Spinal cord (tissue), 10 donors: ENCODE results near the gene TRIM34. TPM values are rescaled to one million over a fixed set of nuclear protein-coding genes. Genes with fewer than 3 reads are reported as not detected.
"Not testable (repeated sequence)": the region's sequence is repeated elsewhere in the genome, so short reads cannot be mapped to it uniquely, and the experiment has no call there.

Experiments
- DNase-seq, 6 donors: peaks; one replicate each; pipeline versions ENCODE4 v3.0.0 to v3.0.0-alpha.2; 2013 to 2015; ENCODE audit warnings: low spot score in 6 of 6, low read depth in 4 of 6
- H3K27ac ChIP-seq: one replicate; pipeline ENCODE4 v1.5.1; 2013; ENCODE audit warnings: low read depth, low read length, control low read depth
- H3K27me3 ChIP-seq: one replicate; pipeline ENCODE4 v1.6.1; 2013; ENCODE audit warnings: low read length; ENCODE audit not compliant: control insufficient read depth, insufficient read depth
- H3K36me3 ChIP-seq: one replicate; pipeline ENCODE4 v1.6.1; 2013; ENCODE audit warnings: low read length; ENCODE audit not compliant: control insufficient read depth, insufficient read depth
- H3K4me1 ChIP-seq: one replicate; pipeline ENCODE4 v1.6.1; 2013; ENCODE audit warnings: low read length; ENCODE audit not compliant: control insufficient read depth, insufficient read depth
- H3K4me3 ChIP-seq: one replicate; pipeline ENCODE4 v1.5.1; 2013; ENCODE audit warnings: low read depth, low read length, control low read depth
- H3K9me3 ChIP-seq: one replicate; pipeline ENCODE4 v1.6.1; 2013; ENCODE audit warnings: low read length; ENCODE audit not compliant: control insufficient read depth, insufficient read depth
- WGBS: methylation state at CpG from one replicate; pipeline ENCODE4 v1.1.5; 2013; ENCODE audit warnings: missing lambda C conversion rate; ENCODE audit not compliant: insufficient coverage; 5-methylcytosine and 5-hydroxymethylcytosine counted together
- polyA plus RNA-seq, 2 donors: library from polyadenylated mRNA; unstranded; fragments of 120-200 nt; gene quantifications; one replicate each; pipeline ENCODE4 v1.2.1, GENCODE V29; 2013; ENCODE audit not compliant: insufficient read length in 2 of 2
- total RNA-seq, 2 donors: library from RNA; depleted of rRNA in 1 of 2; stranded (reverse); fragments of 120-200 nt in 1 of 2; fragments of >200 nt in 1 of 2; gene quantifications; one replicate each; pipeline versions ENCODE4 v1.2.3 to v1.2.4, GENCODE V29; 2013 to 2014
- donor health status: healthy.

The TRIM34 gene
- total and polyA plus RNA-seq, 4 donors = 3.5 to 15.1 (median 5.5) TPM

- no peak overlapping the region for H3K4me3 ChIP-seq
- peaks cover 2% of the 10 kb centered on the region for H3K36me3 ChIP-seq
- H3K4me1 ChIP-seq = no peaks in the 10 kb centered on the region
- 90% methylated on average over 2 of the region's 4 CpGs for WGBS
- H3K27me3 ChIP-seq = no peaks in the 10 kb centered on the region
- DNase-seq = no peak
- peaks cover 2% of the 10 kb centered on the region for H3K9me3 ChIP-seq
- H3K27ac ChIP-seq = no peak overlapping the region
These were observed 49.6 kb downstream of the TRIM34 start for GRCh38 chr11:5674391-5674790.

DNA sequence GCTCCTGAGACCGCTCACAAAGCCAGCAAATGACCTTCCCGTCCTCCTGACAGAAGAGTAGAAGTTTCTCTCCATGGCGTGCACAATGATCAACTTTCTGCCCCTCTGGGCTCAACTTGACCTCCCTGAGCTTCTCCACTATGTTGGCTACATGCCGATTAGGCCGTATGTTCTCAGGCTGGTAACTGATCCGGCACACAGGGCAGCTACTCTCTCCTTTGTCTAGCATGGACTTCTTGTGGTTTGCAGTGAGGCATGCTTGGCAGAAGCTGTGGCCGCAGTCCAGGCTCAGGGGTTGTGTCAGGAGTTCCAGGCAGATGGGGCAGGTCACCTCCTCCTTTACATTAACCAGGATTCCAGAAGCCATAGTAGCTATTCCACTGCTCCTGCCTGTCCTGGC, 55.0 kb downstream of the TRIM34 start:
- DNase-seq = no peak
- no peaks in the 10 kb centered on the region for H3K4me1 ChIP-seq
- H3K36me3 ChIP-seq = peaks cover 2% of the 10 kb centered on the region
- no peak overlapping the region for H3K4me3 ChIP-seq
- 96% methylated on average over 7 of the region's 7 CpGs for WGBS
- H3K9me3 ChIP-seq = peaks cover 2% of the 10 kb centered on the region
- H3K27ac ChIP-seq = no peak overlapping the region
- no peaks in the 10 kb centered on the region for H3K27me3 ChIP-seq

DNA sequence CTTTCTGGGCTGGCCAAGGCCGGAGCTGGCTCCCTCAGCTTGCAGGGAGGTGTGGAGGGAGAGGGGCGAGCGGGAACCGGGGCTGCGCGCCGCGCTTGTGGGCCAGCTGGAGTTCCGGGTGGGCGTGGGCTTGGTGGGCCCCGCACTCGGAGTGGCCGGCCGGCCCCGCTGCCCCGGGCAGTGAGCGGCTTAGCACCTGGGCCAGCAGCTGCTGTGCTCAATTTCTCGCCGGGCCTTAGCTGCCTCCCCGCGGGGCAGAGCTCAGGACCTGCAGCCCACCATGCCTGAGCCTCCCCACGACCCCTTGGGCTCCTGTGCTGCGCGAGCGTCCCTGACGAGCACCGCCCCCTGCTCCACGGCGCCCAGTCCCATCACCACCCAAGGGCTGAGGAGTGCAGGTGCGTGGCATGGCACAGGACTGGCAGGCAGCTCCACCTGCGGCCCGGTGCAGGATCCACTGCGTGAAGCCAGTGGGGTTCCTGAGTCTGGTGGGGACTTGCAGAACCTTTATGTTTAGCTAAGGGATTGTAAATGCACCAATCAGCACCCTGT, 58.2 kb downstream of the TRIM34 start:
- not testable (repeated sequence) for DNase-seq, H3K27ac ChIP-seq, H3K27me3 ChIP-seq, H3K4me1 ChIP-seq, H3K4me3 ChIP-seq, H3K9me3 ChIP-seq, H3K36me3 ChIP-seq
- WGBS = 98% methylated on average over 19 of the region's 33 CpGs

- not testable (repeated sequence) for DNase-seq, H3K27ac ChIP-seq
These were observed 58.8 kb downstream of the TRIM34 start for GRCh38 chr11:5683620-5684019.

GRCh38 chr11:5684036-5684645, 59.3 kb downstream of the TRIM34 start:
- H3K27ac ChIP-seq = peak overlapping the region; percentile 94

More at GRCh38 chr11:5683620-5684019, 58.8 kb downstream of the TRIM34 start:
- not testable (repeated sequence) for H3K4me1 ChIP-seq, H3K27me3 ChIP-seq, H3K9me3 ChIP-seq, H3K4me3 ChIP-seq, H3K36me3 ChIP-seq
- WGBS = 67% methylated on average over 6 of the region's 7 CpGs

GRCh38 chr11:5684646-5685362, 60.0 kb downstream of the TRIM34 start, which contains the start of gene TRIM5:
TRIM5 (minus strand) TSS chr11:5685074; CDS start chr11:5680177, 4,897 bp downstream.
- Histone ChIP-seq H3K27ac (peak within 1 kb of the TSS; percentile 94), H3K9me3 (no peaks in the 10 kb centered on the region), H3K4me3 (peak within 1 kb of the TSS; percentile 67), H3K36me3 (no peaks in the 10 kb centered on the region), H3K4me1 (no peaks in the 10 kb centered on the region), H3K27me3 (no peaks in the 10 kb centered on the region)
- DNase-seq = peak; percentile 36 to 94 (median 62)
- WGBS = 17% methylated on average over 11 of the region's 13 CpGs

More at GRCh38 chr11:5684036-5684645, 59.3 kb downstream of the TRIM34 start:
- WGBS = no CpG with 5 or more reads among the region's 8 CpGs
- H3K9me3 ChIP-seq = no peaks in the 10 kb centered on the region
- H3K27me3 ChIP-seq = no peaks in the 10 kb centered on the region
- peak overlapping the region; percentile 67 for H3K4me3 ChIP-seq
- DNase-seq = no peak
- no peaks in the 10 kb centered on the region for H3K36me3 ChIP-seq
- no peaks in the 10 kb centered on the region for H3K4me1 ChIP-seq

DNA sequence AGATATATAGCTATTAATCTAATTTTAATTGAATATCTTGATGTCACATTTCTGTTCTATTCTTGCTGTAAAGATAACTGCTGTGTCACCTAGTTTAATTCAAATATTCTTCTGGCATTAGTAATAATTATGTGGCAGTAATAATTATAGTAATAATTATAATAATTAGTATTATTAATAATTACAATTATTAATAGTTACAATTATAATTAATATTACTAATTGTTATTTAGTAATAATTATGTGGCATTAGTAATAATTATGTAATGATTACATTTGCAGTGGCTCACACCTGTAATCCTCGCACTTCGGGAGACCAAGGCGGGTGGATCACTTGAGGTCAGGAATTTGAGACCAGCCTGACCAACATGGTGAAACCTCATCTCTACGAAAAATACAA, 61.6 kb downstream of the TRIM34 start:
- no peak for DNase-seq
- H3K27me3 ChIP-seq = no peaks in the 10 kb centered on the region
- no peaks in the 10 kb centered on the region for H3K36me3 ChIP-seq
- H3K4me3 ChIP-seq = no peak overlapping the region
- no peak overlapping the region for H3K27ac ChIP-seq
- H3K4me1 ChIP-seq = no peaks in the 10 kb centered on the region
- 100% methylated on average over 1 of the region's 4 CpGs for WGBS
- no peaks in the 10 kb centered on the region for H3K9me3 ChIP-seq

DNA sequence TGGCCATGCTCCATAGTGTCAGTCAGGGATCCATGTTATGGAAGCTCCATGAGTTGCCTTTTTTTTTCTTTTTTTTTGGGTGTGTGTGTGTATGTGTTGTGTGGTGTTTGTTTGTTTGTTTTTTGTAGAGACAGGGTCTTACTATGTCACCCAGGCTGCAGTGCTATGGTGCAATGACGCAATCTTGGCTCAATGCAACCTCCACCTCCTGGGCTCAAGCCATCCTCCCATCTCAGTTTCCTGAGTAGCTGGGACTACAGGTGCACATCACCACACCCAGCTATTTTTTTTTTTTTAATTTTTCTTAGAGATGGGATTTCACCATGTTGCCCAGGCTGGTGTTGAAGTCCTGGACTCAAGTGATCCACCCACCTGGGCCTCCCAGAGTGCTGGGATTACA, 63.7 kb downstream of the TRIM34 start:
- DNase-seq = no peak
- H3K27me3 ChIP-seq = no peaks in the 10 kb centered on the region
- H3K27ac ChIP-seq = no peak overlapping the region
- H3K9me3 ChIP-seq = no peaks in the 10 kb centered on the region
- H3K4me1 ChIP-seq = no peaks in the 10 kb centered on the region
- no peak overlapping the region for H3K4me3 ChIP-seq
- H3K36me3 ChIP-seq = no peaks in the 10 kb centered on the region
- no CpG with 5 or more reads among the region's 1 CpG for WGBS

- peak in 3 of 6 donors; percentile 24 to 69 (median 51) for DNase-seq
- H3K27me3 ChIP-seq = no peaks in the 10 kb centered on the region
- no peaks in the 10 kb centered on the region for H3K36me3 ChIP-seq
- no peaks in the 10 kb centered on the region for H3K4me1 ChIP-seq
- H3K27ac ChIP-seq = peak within 1 kb of the TSS; percentile 75
- WGBS = no CpG with 5 or more reads among the region's 2 CpGs
- peak within 1 kb of the TSS; percentile 28 for H3K4me3 ChIP-seq
- no peaks in the 10 kb centered on the region for H3K9me3 ChIP-seq
These were observed 64.8 kb downstream of the TRIM34 start, which contains the start of gene TRIM22 for GRCh38 chr11:5689551-5689983. TRIM22 (plus strand) TSS chr11:5689790; CDS start chr11:5696233, 6,443 bp downstream.
